ENCODE data around the gene PRPF6.
"Not testable (repeated sequence)": the region's sequence is repeated elsewhere in the genome, so short reads cannot be mapped to it uniquely, and the experiment has no call there.

Gene PRPF6

GRCh38 chr20:63968136-63968927 is 12.6 kb upstream of the PRPF6 start:
- Histone ChIP-seq H3K4me1 (ENCODE audit: control insufficient read depth, insufficient read depth, low read length, poor library complexity, severe bottlenecking) (peaks cover 9% of the 10 kb centered on the region), H3K36me3 (ENCODE audit: control insufficient read depth, insufficient read depth, low read length) (peaks cover 7% of the 10 kb centered on the region), H3K27ac (ENCODE audit: insufficient read depth, low read length, poor library complexity, severe bottlenecking) (peak overlapping the region; percentile 74), H3K4me3 (ENCODE audit: insufficient read depth, low read depth, low read length, poor library complexity, severe bottlenecking) (peak overlapping the region; percentile 49), H3K9me3 (ENCODE audit: control insufficient read depth, low read length) (no peaks in the 10 kb centered on the region), H3K27me3 (replicated peaks; ENCODE audit: control insufficient read depth, insufficient read depth, low read length, poor library complexity, severe bottlenecking) (no peaks in the 10 kb centered on the region)
- DNase-seq = no peak

- Histone ChIP-seq H3K36me3 (ENCODE audit: control insufficient read depth, insufficient read depth, low read length) (no peaks in the 10 kb centered on the region), H3K4me3 (ENCODE audit: insufficient read depth, low read depth, low read length, poor library complexity, severe bottlenecking) (peak overlapping the region; percentile 49), H3K27ac (ENCODE audit: insufficient read depth, low read length, poor library complexity, severe bottlenecking) (peak overlapping the region; percentile 74), H3K27me3 (replicated peaks; ENCODE audit: control insufficient read depth, insufficient read depth, low read length, poor library complexity, severe bottlenecking) (no peaks in the 10 kb centered on the region), H3K9me3 (ENCODE audit: control insufficient read depth, low read length) (no peaks in the 10 kb centered on the region), H3K4me1 (ENCODE audit: control insufficient read depth, insufficient read depth, low read length, poor library complexity, severe bottlenecking) (peaks cover 11% of the 10 kb centered on the region)
- DNase-seq = no peak
Measured at GRCh38 chr20:63968928-63969760, 11.8 kb upstream of the PRPF6 start.

- peak in 1 of 3 donors; percentile 56 for DNase-seq
- H3K27me3 ChIP-seq (replicated peaks; ENCODE audit: control insufficient read depth, insufficient read depth, low read length, poor library complexity, severe bottlenecking) = no peaks in the 10 kb centered on the region
- H3K4me1 ChIP-seq (ENCODE audit: control insufficient read depth, insufficient read depth, low read length, poor library complexity, severe bottlenecking) = peaks cover 14% of the 10 kb centered on the region
- H3K36me3 ChIP-seq (ENCODE audit: control insufficient read depth, insufficient read depth, low read length) = peaks cover 7% of the 10 kb centered on the region
- peak within 1 kb of the TSS; percentile 74 for H3K27ac ChIP-seq (ENCODE audit: insufficient read depth, low read length, poor library complexity, severe bottlenecking)
- H3K9me3 ChIP-seq (ENCODE audit: control insufficient read depth, low read length) = no peaks in the 10 kb centered on the region
- H3K4me3 ChIP-seq (ENCODE audit: insufficient read depth, low read depth, low read length, poor library complexity, severe bottlenecking) = peak within 1 kb of the TSS; percentile 49
Measured at GRCh38 chr20:63969838-63970713, 10.9 kb upstream of the PRPF6 start, which contains the start of gene ZNF512B. Gene ZNF512B (minus strand): TSS chr20:63969930. CDS start chr20:63967950, 1,980 bp downstream.

GRCh38 chr20:63970714-63971431 is 10.1 kb upstream of the PRPF6 start:
- H3K36me3 ChIP-seq (ENCODE audit: control insufficient read depth, insufficient read depth, low read length) = peaks cover 12% of the 10 kb centered on the region
- no peaks in the 10 kb centered on the region for H3K27me3 ChIP-seq (replicated peaks; ENCODE audit: control insufficient read depth, insufficient read depth, low read length, poor library complexity, severe bottlenecking)
- no peak overlapping the region for H3K4me3 ChIP-seq (ENCODE audit: insufficient read depth, low read depth, low read length, poor library complexity, severe bottlenecking)
- H3K4me1 ChIP-seq (ENCODE audit: control insufficient read depth, insufficient read depth, low read length, poor library complexity, severe bottlenecking) = peaks cover 14% of the 10 kb centered on the region
- no peaks in the 10 kb centered on the region for H3K9me3 ChIP-seq (ENCODE audit: control insufficient read depth, low read length)
- DNase-seq = no peak
- H3K27ac ChIP-seq (ENCODE audit: insufficient read depth, low read length, poor library complexity, severe bottlenecking) = no peak overlapping the region

- not testable (repeated sequence) for H3K27ac ChIP-seq (ENCODE audit: insufficient read depth, low read length, poor library complexity, severe bottlenecking); H3K9me3 ChIP-seq (ENCODE audit: control insufficient read depth, low read length); H3K27me3 ChIP-seq (replicated peaks; ENCODE audit: control insufficient read depth, insufficient read depth, low read length, poor library complexity, severe bottlenecking); DNase-seq; H3K4me3 ChIP-seq (ENCODE audit: insufficient read depth, low read depth, low read length, poor library complexity, severe bottlenecking)
- H3K36me3 ChIP-seq (ENCODE audit: control insufficient read depth, insufficient read depth, low read length) = peaks cover 12% of the 10 kb centered on the region
- H3K4me1 ChIP-seq (ENCODE audit: control insufficient read depth, insufficient read depth, low read length, poor library complexity, severe bottlenecking) = peaks cover 14% of the 10 kb centered on the region
Measured at GRCh38 chr20:63971960-63972311, 9.0 kb upstream of the PRPF6 start.

GRCh38 chr20:63972312-63973159 is 8.4 kb upstream of the PRPF6 start:
- peaks cover 19% of the 10 kb centered on the region for H3K4me1 ChIP-seq (ENCODE audit: control insufficient read depth, insufficient read depth, low read length, poor library complexity, severe bottlenecking)
- no peaks in the 10 kb centered on the region for H3K27me3 ChIP-seq (replicated peaks; ENCODE audit: control insufficient read depth, insufficient read depth, low read length, poor library complexity, severe bottlenecking)
- no peaks in the 10 kb centered on the region for H3K9me3 ChIP-seq (ENCODE audit: control insufficient read depth, low read length)
- no peak overlapping the region for H3K4me3 ChIP-seq (ENCODE audit: insufficient read depth, low read depth, low read length, poor library complexity, severe bottlenecking)
- no peak for DNase-seq
- H3K36me3 ChIP-seq (ENCODE audit: control insufficient read depth, insufficient read depth, low read length) = peaks cover 12% of the 10 kb centered on the region
- H3K27ac ChIP-seq (ENCODE audit: insufficient read depth, low read length, poor library complexity, severe bottlenecking) = no peak overlapping the region

GRCh38 chr20:63973160-63973479 is 7.8 kb upstream of the PRPF6 start:
- H3K27ac ChIP-seq (ENCODE audit: insufficient read depth, low read length, poor library complexity, severe bottlenecking) = no peak overlapping the region
- H3K9me3 ChIP-seq (ENCODE audit: control insufficient read depth, low read length) = no peaks in the 10 kb centered on the region
- no peak overlapping the region for H3K4me3 ChIP-seq (ENCODE audit: insufficient read depth, low read depth, low read length, poor library complexity, severe bottlenecking)
- no peak for DNase-seq
- H3K27me3 ChIP-seq (replicated peaks; ENCODE audit: control insufficient read depth, insufficient read depth, low read length, poor library complexity, severe bottlenecking) = no peaks in the 10 kb centered on the region
- H3K36me3 ChIP-seq (ENCODE audit: control insufficient read depth, insufficient read depth, low read length) = peaks cover 12% of the 10 kb centered on the region
- H3K4me1 ChIP-seq (ENCODE audit: control insufficient read depth, insufficient read depth, low read length, poor library complexity, severe bottlenecking) = peaks cover 24% of the 10 kb centered on the region

GRCh38 chr20:63973636-63974401 is 7.1 kb upstream of the PRPF6 start:
- H3K36me3 ChIP-seq (ENCODE audit: control insufficient read depth, insufficient read depth, low read length) = peaks cover 12% of the 10 kb centered on the region

More at GRCh38 chr20:63973636-63974401, 7.1 kb upstream of the PRPF6 start:
- H3K9me3 ChIP-seq (ENCODE audit: control insufficient read depth, low read length) = no peaks in the 10 kb centered on the region
- H3K27me3 ChIP-seq (replicated peaks; ENCODE audit: control insufficient read depth, insufficient read depth, low read length, poor library complexity, severe bottlenecking) = no peaks in the 10 kb centered on the region
- H3K27ac ChIP-seq (ENCODE audit: insufficient read depth, low read length, poor library complexity, severe bottlenecking) = no peak overlapping the region
- DNase-seq = peak; percentile 54 to 63 (median 62)
- no peak overlapping the region for H3K4me3 ChIP-seq (ENCODE audit: insufficient read depth, low read depth, low read length, poor library complexity, severe bottlenecking)
- H3K4me1 ChIP-seq (ENCODE audit: control insufficient read depth, insufficient read depth, low read length, poor library complexity, severe bottlenecking) = peaks cover 26% of the 10 kb centered on the region
